Caco-2 (cell line): ENCODE data around the gene FRAS1. TPM values are rescaled to one million over a fixed set of nuclear protein-coding genes. Genes with fewer than 3 reads are reported as not detected.
A peak's percentile ranks its signal among the peaks of the same experiment; 100 is the strongest.

Experiments
- BruUV-seq: library from RNA; stranded (reverse); fragments of 400-500 nt; replicated peaks from 2 replicates; lab custom pipeline; 2021; lab: Mats Ljungman, UMichigan
- CTCF ChIA-PET: fragments of 300-600 bp; sonication (Branson Sonifier 250); formaldehyde crosslinking; loops from one replicate; lab custom pipeline; 2022; ENCODE audit warnings: antibody characterized with exemption; lab: Charles Lee
- POLR2A ChIA-PET: fragments of 300-600 bp; sonication (Branson Sonifier 250); formaldehyde crosslinking; loops from one replicate; lab custom pipeline; 2022; ENCODE audit warnings: antibody characterized with exemption; lab: Charles Lee
- DNase-seq, 2 experiments: peaks; one replicate each; pipeline versions ENCODE4 v3.0.0 to v3.0.0-alpha.2; 2020 to 2022
- H3K27me3 ChIP-seq: replicated peaks from 2 replicates; pipeline ENCODE4 v1.6.0; 2011; ENCODE audit warnings: low read length; ENCODE audit not compliant: control insufficient read depth, insufficient read depth
- H3K36me3 ChIP-seq: 2 replicates; pipeline ENCODE4 v1.5.1; 2011; ENCODE audit warnings: low read length; ENCODE audit not compliant: control insufficient read depth, insufficient read depth
- H3K4me1 ChIP-seq: fragments of 250-450 bp; sonication (Bioruptor Pico); 2 replicates; pipeline ENCODE4 v1.5.1; 2020; ENCODE audit warnings: mild to moderate bottlenecking
- H3K4me3 ChIP-seq: 2 replicates; pipeline ENCODE4 v1.5.1; 2011; ENCODE audit warnings: low read depth, mild to moderate bottlenecking, control low read depth, low read length
- H3K9me3 ChIP-seq: fragments of 250-450 bp; sonication (Bioruptor Pico); 2 replicates; pipeline ENCODE4 v1.5.1; 2020; ENCODE audit warnings: mild to moderate bottlenecking, moderate library complexity
- H3K27ac Mint-ChIP-seq: one replicate; pipeline ENCODE4 v1.8.0; 2022; ENCODE audit warnings: mixed read lengths; ENCODE audit not compliant: unreplicated experiment
- H3K27me3 Mint-ChIP-seq: one replicate; pipeline ENCODE4 v1.8.0; 2022; ENCODE audit warnings: mixed read lengths; ENCODE audit not compliant: insufficient read depth, unreplicated experiment
- H3K36me3 Mint-ChIP-seq: one replicate; pipeline ENCODE4 v1.8.0; 2022; ENCODE audit warnings: mild to moderate bottlenecking, mixed read lengths; ENCODE audit not compliant: insufficient read depth, unreplicated experiment
- H3K4me1 Mint-ChIP-seq: one replicate; pipeline ENCODE4 v1.8.0; 2022; ENCODE audit warnings: low read depth, mixed read lengths; ENCODE audit not compliant: unreplicated experiment
- H3K4me3 Mint-ChIP-seq: one replicate; pipeline ENCODE4 v1.8.0; 2022; ENCODE audit warnings: mild to moderate bottlenecking, moderate library complexity, mixed read lengths; ENCODE audit not compliant: unreplicated experiment
- H3K9me3 Mint-ChIP-seq: one replicate; pipeline ENCODE4 v1.8.0; 2022; ENCODE audit warnings: mixed read lengths; ENCODE audit not compliant: unreplicated experiment
- CTCF ChIP-seq, 2 experiments: fragments of 200-600 bp in 1 of 2; IDR thresholded peaks; 1 replicate in 1 of 2; 2 replicates in 1 of 2; pipeline versions ENCODE4 v1.5.1 to v1.8.0; 2011 to 2022; ENCODE audit warnings: antibody characterized with exemption in 1 of 2, control low read depth in 1 of 2, inconsistent platforms in 1 of 2, low read depth in 1 of 2, low read length in 1 of 2, mild to moderate bottlenecking in 1 of 2, moderate library complexity in 1 of 2; ENCODE audit not compliant: insufficient read depth in 1 of 2, severe bottlenecking in 1 of 2, unreplicated experiment in 1 of 2
- intact Hi-C: fragments of 100-400 bp; cut with micrococcal nuclease; formaldehyde crosslinking; loops from one replicate; pipeline ENCODE4 v1.10.0; 2022; ENCODE audit not compliant: unreplicated experiment
- total RNA-seq: library from RNA; stranded (reverse); gene quantifications from 2 replicates; pipeline ENCODE4 v1.2.3, GENCODE V29; 2022

Gene FRAS1
- total RNA-seq, 1 experiment from 2014 or later = 40.8 TPM

GRCh38 chr4:78566834-78567499, 509.8 kb downstream of the FRAS1 start:
- H3K9me3 Mint-ChIP-seq = no peaks in the 10 kb centered on the region
- DNase-seq = peak; percentile 74 to 76
- POLR2A ChIA-PET = interaction anchor here (0.6 to 4.5 kb wide), 3 partner anchors 15 to 297 kb away, joined by 3 to 48 read pairs (median 3); partner anchors contain the start of gene ANXA3
- peaks cover 87% of the 10 kb centered on the region for H3K4me1 ChIP-seq
- H3K27ac Mint-ChIP-seq = peak overlapping the region; percentile 85
- no peaks in the 10 kb centered on the region for H3K9me3 ChIP-seq
- peaks cover 92% of the 10 kb centered on the region for H3K36me3 Mint-ChIP-seq
- TF ChIP-seq CTCF (IDR thresholded peaks at IDR 0.05; ENCODE audit: insufficient read depth in 1 of 2, low read depth in 1 of 2, low read length in 1 of 2, severe bottlenecking in 1 of 2, unreplicated experiment in 1 of 2) = no peak
- intact Hi-C loops = loop anchor here (1.0 to 5.0 kb wide), 4 partner anchors 15 to 1085 kb away; partner anchors contain the start of gene FRAS1
- H3K27me3 Mint-ChIP-seq = no peaks in the 10 kb centered on the region
- BruUV-seq = TSS peak; percentile 65
- CTCF ChIA-PET = no interaction called here
- H3K36me3 ChIP-seq = 0 out of 2 replicates have a peak, but pooled peaks cover 1% of the 10 kb centered on the region
- H3K27me3 ChIP-seq = no peaks in the 10 kb centered on the region
- no peak overlapping the region for H3K4me3 ChIP-seq
- H3K4me1 Mint-ChIP-seq = peaks cover 50% of the 10 kb centered on the region
- peak overlapping the region; percentile 61 for H3K4me3 Mint-ChIP-seq

GRCh38 chr4:78567500-78568060, 510.5 kb downstream of the FRAS1 start:
- H3K27me3 Mint-ChIP-seq = no peaks in the 10 kb centered on the region
- Histone ChIP-seq H3K9me3 (no peaks in the 10 kb centered on the region), H3K27me3 (no peaks in the 10 kb centered on the region), H3K4me1 (peaks cover 81% of the 10 kb centered on the region), H3K36me3 (0 out of 2 replicates have a peak, but pooled peaks cover 2% of the 10 kb centered on the region), H3K4me3 (no peak overlapping the region)
- H3K9me3 Mint-ChIP-seq = no peaks in the 10 kb centered on the region
- H3K27ac Mint-ChIP-seq = peak overlapping the region; percentile 85
- BruUV-seq = no TSS peak
- peak overlapping the region; percentile 61 for H3K4me3 Mint-ChIP-seq
- POLR2A ChIA-PET = interaction anchor here (0.6 to 4.5 kb wide), 4 partner anchors 15 to 297 kb away, joined by 3 to 48 read pairs (median 3); partner anchors contain the start of gene ANXA3
- CTCF ChIA-PET = interaction anchor here (0.7 kb wide), 1 partner anchor 208 kb away, joined by 3 read pairs; the partner anchor contains the start of gene BMP2K
- peaks cover 92% of the 10 kb centered on the region for H3K36me3 Mint-ChIP-seq
- intact Hi-C loops = loop anchor here (1.0 to 5.0 kb wide), 4 partner anchors 15 to 1085 kb away; partner anchors contain the start of gene FRAS1
- no peak for TF ChIP-seq CTCF (IDR thresholded peaks at IDR 0.05; ENCODE audit: insufficient read depth in 1 of 2, low read depth in 1 of 2, low read length in 1 of 2, severe bottlenecking in 1 of 2, unreplicated experiment in 1 of 2)
- peak; percentile 76 to 80 for DNase-seq
- H3K4me1 Mint-ChIP-seq = peaks cover 44% of the 10 kb centered on the region

GRCh38 chr4:78568640-78569305, 511.6 kb downstream of the FRAS1 start:
- peak in 1 of 2 experiments; percentile 48 for DNase-seq
- H3K9me3 ChIP-seq = no peaks in the 10 kb centered on the region
- Mint-ChIP-seq H3K9me3 (no peaks in the 10 kb centered on the region), H3K36me3 (peaks cover 96% of the 10 kb centered on the region), H3K4me3 (peak overlapping the region; percentile 46), H3K27ac (peak overlapping the region; percentile 85), H3K27me3 (no peaks in the 10 kb centered on the region), H3K4me1 (peaks cover 40% of the 10 kb centered on the region)
- 0 out of 2 replicates have a peak, but pooled peaks cover 3% of the 10 kb centered on the region for H3K36me3 ChIP-seq
- H3K4me3 ChIP-seq = no peak overlapping the region
- H3K4me1 ChIP-seq = peaks cover 69% of the 10 kb centered on the region
- TF ChIP-seq CTCF (IDR thresholded peaks at IDR 0.05; ENCODE audit: insufficient read depth in 1 of 2, low read depth in 1 of 2, low read length in 1 of 2, severe bottlenecking in 1 of 2, unreplicated experiment in 1 of 2) = no peak
- ChIA-PET POLR2A (interaction anchor here (0.6 to 4.5 kb wide), 4 partner anchors 10 to 435 kb away, joined by 3 to 48 read pairs (median 6); partner anchors contain the start of gene ANXA3), CTCF (no interaction called here)
- intact Hi-C loops = loop anchor here (1.0 to 5.0 kb wide), 3 partner anchors 7 to 1084 kb away; partner anchors contain the start of gene FRAS1
- H3K27me3 ChIP-seq = no peaks in the 10 kb centered on the region
- BruUV-seq = no TSS peak
